Measurements from ENCODE around the gene DEPDC4.

- TF ChIP-seq ZNF384 (IDR thresholded peaks at IDR 0.05), result no peak
- no peak for TF ChIP-seq NFRKB (IDR thresholded peaks at IDR 0.05)
- no peak for TF ChIP-seq SP1 (IDR thresholded peaks at IDR 0.05)
- no peak for TF ChIP-seq BHLHE40 (IDR thresholded peaks at IDR 0.05; ENCODE audit: borderline replicate concordance)
- TF ChIP-seq FOXA1 (IDR thresholded peaks at IDR 0.05), result no peak
Observed at GRCh38 chr12:100199023-100199346, 67.9 kb downstream of the DEPDC4 start.
